ENCODE measurements around the gene ADAM10. TPM values are rescaled to one million over a fixed set of nuclear protein-coding genes. Genes with fewer than 3 reads are reported as not detected.

Gene ADAM10
- total and polyA plus RNA-seq, 2 of the 8 experiments (the other 6 are each of a cell fraction or from before 2014, with no cell fraction given): 46.5 to 163 TPM

- TF ChIP-seq GABPA (IDR thresholded peaks at IDR 0.05; ENCODE audit: borderline replicate concordance, insufficient read depth, low read length): no peak
- Histone ChIP-seq H3K18ac (ENCODE audit: extremely low read depth, low read length) (no peak overlapping the region), H3K14ac (ENCODE audit: insufficient read length) (no peak overlapping the region), H2AFZ (ENCODE audit: low read length) (no peak overlapping the region), H3K56ac (replicated peaks; ENCODE audit: insufficient read length, low read depth, low read length) (no peak overlapping the region), H3K79me2 (ENCODE audit: control insufficient read depth in 1 of 2, insufficient read depth in 2 of 2, low read length in 2 of 2) (no peaks in the 10 kb centered on the region), H2BK15ac (ENCODE audit: low read length) (no peak overlapping the region), H3K79me1 (ENCODE audit: low read depth, low read length) (no peaks in the 10 kb centered on the region), H3K23me2 (ENCODE audit: low read depth, low read length) (no peaks in the 10 kb centered on the region), H2BK5ac (ENCODE audit: low read depth, low read length) (no peak overlapping the region), H3K27ac (ENCODE audit: low read depth, low read length) (no peak overlapping the region), H3K23ac (ENCODE audit: insufficient read length) (no peak overlapping the region), H2BK120ac (replicated peaks; ENCODE audit: low read depth, low read length) (no peak overlapping the region), H4K5ac (ENCODE audit: insufficient read length, low read depth, low read length) (no peak overlapping the region), H3K9me3 (ENCODE audit: insufficient read depth in 2 of 2, low read depth in 1 of 2, low read length in 1 of 2) (no peaks in the 10 kb centered on the region; a peak in 1 of 4 replicates), H3K4me2 (ENCODE audit: insufficient read depth in 1 of 2, low read depth in 2 of 2, low read length in 2 of 2) (no peak overlapping the region), H4K91ac (replicated peaks; ENCODE audit: insufficient read length, low read length) (no peak overlapping the region), H3K36me3 (ENCODE audit: control insufficient read depth in 2 of 4, insufficient read depth in 4 of 4, low read length in 3 of 4) (peaks cover 0 to 8% (median 4%) of the 10 kb centered on the region in 4 experiments; a peak in 3 of 8 replicates), H2AK5ac (ENCODE audit: low read depth, low read length) (no peak overlapping the region), H2BK12ac (ENCODE audit: low read depth, low read length) (no peak overlapping the region), H3K4me3 (ENCODE audit: extremely low read depth in 1 of 4, insufficient read depth in 2 of 4, low read depth in 3 of 4, low read length in 4 of 4) (no peak overlapping the region), H3K4me1 (replicated peaks in 1 of 4; ENCODE audit: control insufficient read depth in 3 of 4, insufficient read depth in 4 of 4, low read length in 3 of 4) (no peaks in the 10 kb centered on the region), H3K9ac (replicated peaks in 1 of 4; ENCODE audit: extremely low read depth in 1 of 4, low read depth in 3 of 4, low read length in 3 of 4) (no peak overlapping the region), H3K27me3 (replicated peaks in 1 of 4; ENCODE audit: control insufficient read depth in 3 of 4, extremely low read depth in 1 of 4, insufficient read depth in 3 of 4, low read length in 3 of 4) (no peaks in the 10 kb centered on the region), H3K4ac (replicated peaks; ENCODE audit: insufficient read length, low read depth, low read length) (no peak overlapping the region), H4K8ac (ENCODE audit: extremely low read depth, insufficient read depth, low read length) (no peak overlapping the region), H2BK20ac (ENCODE audit: low read length) (no peak overlapping the region), H4K20me1 (replicated peaks in 1 of 2; ENCODE audit: control insufficient read depth in 1 of 2, insufficient read depth in 2 of 2, low read length in 2 of 2) (no peaks in the 10 kb centered on the region)
- DNase-seq (ENCODE audit: low read depth in 1 of 2, low spot score in 2 of 2): no peak
- CTCF ChIA-PET (ENCODE audit: partially characterized antibody): no interaction called here
- no peak for FAIRE-seq
- POLR2A ChIA-PET (ENCODE audit: partially characterized antibody): no interaction called here
- WGBS, 2 experiments (ENCODE audit: extremely low coverage in 1 of 2, insufficient coverage in 1 of 2, insufficient read length in 1 of 2, insufficient replicate concordance in 2 of 2, low coverage in 1 of 2, low lambda C conversion rate in 2 of 2, missing lambda C conversion rate in 1 of 2): 93% methylated on average over 2 of the region's 2 CpGs; no CpG with 5 or more reads in 1 of the 2 experiments
Observed at GRCh38 chr15:58627046-58627445, 122.5 kb downstream of the ADAM10 start.

Data from H1 (cell line).